ENCODE data around the gene STX3. TPM values are rescaled to one million over a fixed set of nuclear protein-coding genes. Genes with fewer than 3 reads are reported as not detected.

The STX3 gene
- total RNA-seq, 1 experiment from 2014 or later: 178 TPM

DNA sequence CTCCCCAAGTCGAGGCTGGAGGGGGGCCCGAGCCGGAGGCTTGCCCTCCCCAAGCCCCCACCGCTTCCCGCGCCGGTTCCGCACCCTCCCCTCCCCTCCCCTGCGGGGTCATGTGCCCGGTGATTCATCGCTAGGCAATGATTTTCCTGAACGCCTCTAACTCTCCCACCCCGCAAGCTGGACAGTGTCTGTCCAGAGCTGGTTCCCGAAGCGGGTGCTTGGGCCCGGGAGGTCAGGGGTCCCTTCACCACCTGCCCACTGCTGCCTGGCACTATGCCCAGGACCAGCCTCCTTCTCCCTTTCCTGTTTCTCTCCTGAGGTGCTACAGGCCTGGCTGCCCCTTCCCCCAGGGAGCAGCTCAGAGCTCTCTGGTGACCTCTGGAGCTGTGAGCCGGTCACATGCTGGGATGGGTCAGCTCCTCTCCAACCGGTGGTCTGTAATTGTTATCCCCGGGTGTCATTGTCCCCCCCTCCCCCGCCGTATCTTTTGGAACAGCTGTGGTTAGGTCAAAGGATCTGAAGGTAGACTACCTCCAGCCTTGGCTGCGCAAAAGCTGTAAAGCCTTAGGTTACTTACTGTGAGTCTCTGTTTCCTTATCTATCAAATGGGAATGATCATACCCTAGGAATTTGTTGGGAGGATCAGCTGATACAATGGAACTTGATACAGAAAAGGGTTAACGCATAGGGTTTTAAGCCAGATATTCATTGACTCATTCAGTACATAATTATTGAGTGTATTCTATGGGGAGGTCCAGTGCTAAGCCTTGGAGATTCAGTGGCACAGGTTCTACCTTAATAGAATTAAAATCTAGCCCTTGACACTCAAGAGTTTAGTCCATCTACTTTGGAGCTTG, 753 bp downstream of the STX3 start:
- no peaks in the 10 kb centered on the region for H3K27me3 Mint-ChIP-seq (ENCODE audit: insufficient read depth, unreplicated experiment)
- H3K27me3 ChIP-seq (replicated peaks; ENCODE audit: control insufficient read depth, insufficient read depth, low read length): no peaks in the 10 kb centered on the region
- H3K9me3 ChIP-seq: no peaks in the 10 kb centered on the region
- peak overlapping the region; percentile 98 for H3K27ac Mint-ChIP-seq (ENCODE audit: unreplicated experiment)
- BruUV-seq (replicated peaks): no TSS peak
- ChIA-PET POLR2A (interaction anchor here (0.5 to 4.0 kb wide), 10 partner anchors 11 to 206 kb away, joined by 3 to 18 read pairs (median 3); partner anchors contain the start of genes MRPL16, OSBP and PATL1), CTCF (interaction anchor here (0.7 to 2.0 kb wide), 12 partner anchors 11 to 205 kb away, joined by 3 to 10 read pairs (median 5); partner anchors contain the start of genes MRPL16 and PATL1)
- H3K4me3 ChIP-seq (ENCODE audit: low read depth, low read length): peak overlapping the region; percentile 96
- peaks cover 1% of the 10 kb centered on the region; the same call in 1 of the 2 replicates for H3K36me3 ChIP-seq (ENCODE audit: control insufficient read depth, insufficient read depth, low read length)
- peaks cover 32% of the 10 kb centered on the region for H3K4me1 ChIP-seq
- no peaks in the 10 kb centered on the region for H3K9me3 Mint-ChIP-seq (ENCODE audit: unreplicated experiment)
- H3K4me1 Mint-ChIP-seq (ENCODE audit: low read depth, unreplicated experiment): peaks cover 25% of the 10 kb centered on the region
- peaks cover 58% of the 10 kb centered on the region for H3K36me3 Mint-ChIP-seq (ENCODE audit: insufficient read depth, unreplicated experiment)
- intact Hi-C loops (cut with micrococcal nuclease; ENCODE audit: unreplicated experiment): loop anchor here (2.0 to 10.0 kb wide), 3 partner anchors 87 to 581 kb away; partner anchors contain the start of genes DTX4 and PATL1
- peak overlapping the region; percentile 83 for H3K4me3 Mint-ChIP-seq (ENCODE audit: unreplicated experiment)
- peak; percentile 76 to 85 for DNase-seq
- TF ChIP-seq, protein P1, sequence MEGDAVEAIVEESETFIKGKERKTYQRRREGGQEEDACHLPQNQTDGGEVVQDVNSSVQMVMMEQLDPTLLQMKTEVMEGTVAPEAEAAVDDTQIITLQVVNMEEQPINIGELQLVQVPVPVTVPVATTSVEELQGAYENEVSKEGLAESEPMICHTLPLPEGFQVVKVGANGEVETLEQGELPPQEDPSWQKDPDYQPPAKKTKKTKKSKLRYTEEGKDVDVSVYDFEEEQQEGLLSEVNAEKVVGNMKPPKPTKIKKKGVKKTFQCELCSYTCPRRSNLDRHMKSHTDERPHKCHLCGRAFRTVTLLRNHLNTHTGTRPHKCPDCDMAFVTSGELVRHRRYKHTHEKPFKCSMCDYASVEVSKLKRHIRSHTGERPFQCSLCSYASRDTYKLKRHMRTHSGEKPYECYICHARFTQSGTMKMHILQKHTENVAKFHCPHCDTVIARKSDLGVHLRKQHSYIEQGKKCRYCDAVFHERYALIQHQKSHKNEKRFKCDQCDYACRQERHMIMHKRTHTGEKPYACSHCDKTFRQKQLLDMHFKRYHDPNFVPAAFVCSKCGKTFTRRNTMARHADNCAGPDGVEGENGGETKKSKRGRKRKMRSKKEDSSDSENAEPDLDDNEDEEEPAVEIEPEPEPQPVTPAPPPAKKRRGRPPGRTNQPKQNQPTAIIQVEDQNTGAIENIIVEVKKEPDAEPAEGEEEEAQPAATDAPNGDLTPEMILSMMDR (IDR thresholded peaks at IDR 0.05; ENCODE audit: insufficient read depth in 1 of 2, low read depth in 1 of 2, low read length in 1 of 2, severe bottlenecking in 1 of 2, unreplicated experiment in 1 of 2): peak in 1 of 2 experiments; percentile 25

DNA sequence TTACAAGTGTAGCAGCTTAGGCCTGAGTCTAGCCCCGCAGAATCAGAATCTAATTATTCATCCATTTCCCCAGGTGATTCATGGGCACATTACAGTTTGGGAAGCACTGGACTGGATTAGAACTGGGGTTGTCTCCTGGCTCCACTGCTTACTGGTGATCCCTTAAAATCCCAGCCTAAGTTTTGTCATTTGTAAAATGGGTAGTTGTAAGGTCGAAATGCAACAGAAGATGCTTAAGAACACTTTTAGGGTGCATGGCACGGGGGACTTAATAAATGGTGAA, 1.3 kb downstream of the STX3 start:
- Histone ChIP-seq H3K36me3 (ENCODE audit: control insufficient read depth, insufficient read depth, low read length) (peaks cover 1% of the 10 kb centered on the region; the same call in 1 of the 2 replicates), H3K4me1 (peaks cover 32% of the 10 kb centered on the region), H3K9me3 (no peaks in the 10 kb centered on the region), H3K4me3 (ENCODE audit: low read depth, low read length) (peak overlapping the region; percentile 96), H3K27me3 (replicated peaks; ENCODE audit: control insufficient read depth, insufficient read depth, low read length) (no peaks in the 10 kb centered on the region)
- TSS peak; percentile 36 for BruUV-seq (replicated peaks)
- Mint-ChIP-seq H3K9me3 (ENCODE audit: unreplicated experiment) (no peaks in the 10 kb centered on the region), H3K27ac (ENCODE audit: unreplicated experiment) (peak overlapping the region; percentile 98), H3K27me3 (ENCODE audit: insufficient read depth, unreplicated experiment) (no peaks in the 10 kb centered on the region), H3K36me3 (ENCODE audit: insufficient read depth, unreplicated experiment) (peaks cover 64% of the 10 kb centered on the region), H3K4me1 (ENCODE audit: low read depth, unreplicated experiment) (peaks cover 31% of the 10 kb centered on the region), H3K4me3 (ENCODE audit: unreplicated experiment) (peak overlapping the region; percentile 83)
- POLR2A ChIA-PET: interaction anchor here (0.6 to 4.0 kb wide), 3 partner anchors 22 to 207 kb away, joined by 3 to 18 read pairs (median 4); partner anchors contain the start of gene PATL1
- intact Hi-C loops (cut with micrococcal nuclease; ENCODE audit: unreplicated experiment): loop anchor here (2.0 to 10.0 kb wide), 3 partner anchors 88 to 582 kb away; partner anchors contain the start of genes DTX4 and PATL1
- CTCF ChIA-PET: interaction anchor here (0.8 to 2.0 kb wide), 5 partner anchors 10 to 191 kb away, joined by 3 to 10 read pairs (median 5); partner anchors contain the start of gene PATL1
- TF ChIP-seq, protein P1 (IDR thresholded peaks at IDR 0.05; ENCODE audit: insufficient read depth in 1 of 2, low read depth in 1 of 2, low read length in 1 of 2, severe bottlenecking in 1 of 2, unreplicated experiment in 1 of 2): no peak
- no peak for DNase-seq

- H3K27me3 Mint-ChIP-seq (ENCODE audit: insufficient read depth, unreplicated experiment): no peaks in the 10 kb centered on the region
- BruUV-seq (replicated peaks): no TSS peak
- POLR2A ChIA-PET: interaction anchor here (1.1 to 4.0 kb wide), 2 partner anchors 21 to 88 kb away, joined by 3 to 18 read pairs; partner anchors contain the start of gene PATL1
- CTCF ChIA-PET: interaction anchor here (1.0 to 2.0 kb wide), 2 partner anchors 19 to 88 kb away, joined by 4 to 9 read pairs; partner anchors contain the start of gene PATL1
- Histone ChIP-seq H3K36me3 (ENCODE audit: control insufficient read depth, insufficient read depth, low read length) (peaks cover 1% of the 10 kb centered on the region; the same call in 1 of the 2 replicates), H3K4me3 (ENCODE audit: low read depth, low read length) (peak overlapping the region; percentile 96), H3K27me3 (replicated peaks; ENCODE audit: control insufficient read depth, insufficient read depth, low read length) (no peaks in the 10 kb centered on the region), H3K9me3 (no peaks in the 10 kb centered on the region), H3K4me1 (peaks cover 32% of the 10 kb centered on the region)
- peak overlapping the region; percentile 83 for H3K4me3 Mint-ChIP-seq (ENCODE audit: unreplicated experiment)
- intact Hi-C loops (cut with micrococcal nuclease; ENCODE audit: unreplicated experiment): loop anchor here (2.0 to 10.0 kb wide), 3 partner anchors 88 to 582 kb away; partner anchors contain the start of genes DTX4 and PATL1
- peak; percentile 61 to 68 for DNase-seq
- no peaks in the 10 kb centered on the region for H3K9me3 Mint-ChIP-seq (ENCODE audit: unreplicated experiment)
- H3K4me1 Mint-ChIP-seq (ENCODE audit: low read depth, unreplicated experiment): peaks cover 35% of the 10 kb centered on the region
- peaks cover 68% of the 10 kb centered on the region for H3K36me3 Mint-ChIP-seq (ENCODE audit: insufficient read depth, unreplicated experiment)
- TF ChIP-seq, protein P1 (IDR thresholded peaks at IDR 0.05; ENCODE audit: insufficient read depth in 1 of 2, low read depth in 1 of 2, low read length in 1 of 2, severe bottlenecking in 1 of 2, unreplicated experiment in 1 of 2): no peak
- peak overlapping the region; percentile 98 for H3K27ac Mint-ChIP-seq (ENCODE audit: unreplicated experiment)
Observed at GRCh38 chr11:59756845-59757244, 1.7 kb downstream of the STX3 start.

Data from Caco-2 (cell line).